Activated CD4-positive, alpha-beta T cell treated with anti-CD3 and anti-CD28 coated beads for 24 hours (primary cell): ENCODE data around the gene RTP5.

ENCODE experiments used
- DNase-seq, 2 donors: peaks; one replicate each; pipeline ENCODE4 v3.0.0-alpha.2; 2020; ENCODE audit warnings: low read depth in 2 of 2

RTP5 gene

GRCh38 chr2:241887806-241888522, 18.4 kb downstream of the RTP5 start:
- DNase-seq, result no peak

GRCh38 chr2:241888641-241889040, 19.1 kb downstream of the RTP5 start:
- DNase-seq, result no peak

- DNase-seq, result no peak
Measured at GRCh38 chr2:241890524-241891235, 21.2 kb downstream of the RTP5 start.

GRCh38 chr2:241891315-241891987, 21.9 kb downstream of the RTP5 start:
- DNase-seq, result no peak

GRCh38 chr2:241891988-241892298, 22.4 kb downstream of the RTP5 start:
- no peak for DNase-seq

GRCh38 chr2:241892299-241893137, 23.0 kb downstream of the RTP5 start:
- no peak for DNase-seq

- no peak for DNase-seq
Measured at GRCh38 chr2:241893265-241893664, 23.7 kb downstream of the RTP5 start.

GRCh38 chr2:241894056-241894641, 24.6 kb downstream of the RTP5 start:
- no peak for DNase-seq

GRCh38 chr2:241894681-241895426, 25.3 kb downstream of the RTP5 start:
- no peak for DNase-seq

GRCh38 chr2:241895427-241895711, 25.8 kb downstream of the RTP5 start:
- no peak for DNase-seq

- peak in 1 of 2 donors; percentile 27 for DNase-seq
Measured at GRCh38 chr2:241895712-241896641, 26.4 kb downstream of the RTP5 start.

- DNase-seq, result no peak
Measured at GRCh38 chr2:241896746-241897201, 27.2 kb downstream of the RTP5 start.

- DNase-seq, result no peak
Measured at GRCh38 chr2:241897231-241897916, 27.8 kb downstream of the RTP5 start.

- no peak for DNase-seq
Measured at GRCh38 chr2:241898463-241899270, 29.1 kb downstream of the RTP5 start.

- DNase-seq, result no peak
Measured at GRCh38 chr2:241900251-241901017, 30.9 kb downstream of the RTP5 start.

GRCh38 chr2:241901018-241901380, 31.5 kb downstream of the RTP5 start:
- no peak for DNase-seq

- no peak for DNase-seq
Measured at GRCh38 chr2:241901500-241902351, 32.2 kb downstream of the RTP5 start.
